HG03039 (cell line): ENCODE data around the gene IGSF21.

Experiments
- ATAC-seq: cut with Tn5 transposase; IDR thresholded peaks from one replicate; pipeline ENCODE4 v1.9.1; 2021; ENCODE audit warnings: mild to moderate bottlenecking, moderate library complexity; ENCODE audit not compliant: unreplicated experiment

IGSF21 gene

GRCh38 chr1:18094096-18094495, 13.5 kb upstream of the IGSF21 start:
- ATAC-seq: no peak

- no peak for ATAC-seq
These were observed 10.4 kb upstream of the IGSF21 start for GRCh38 chr1:18097206-18097605.

GRCh38 chr1:18099026-18099425, 8.6 kb upstream of the IGSF21 start:
- no peak for ATAC-seq

GRCh38 chr1:18100060-18100459, 7.5 kb upstream of the IGSF21 start:
- no peak for ATAC-seq

- no peak for ATAC-seq
These were observed 7.0 kb upstream of the IGSF21 start for GRCh38 chr1:18100491-18101063.

GRCh38 chr1:18101508-18101907, 6.1 kb upstream of the IGSF21 start:
- no peak for ATAC-seq

- no peak for ATAC-seq
These were observed 3.7 kb upstream of the IGSF21 start for GRCh38 chr1:18103788-18104421.

GRCh38 chr1:18104546-18105100, 3.0 kb upstream of the IGSF21 start:
- no peak for ATAC-seq

- ATAC-seq: no peak
These were observed 2.4 kb upstream of the IGSF21 start for GRCh38 chr1:18105196-18105595.

GRCh38 chr1:18108299-18109057, 880 bp downstream of the IGSF21 start:
- ATAC-seq: no peak

- no peak for ATAC-seq
These were observed 1.6 kb downstream of the IGSF21 start for GRCh38 chr1:18109058-18109755.

GRCh38 chr1:18109756-18110597, 2.4 kb downstream of the IGSF21 start:
- no peak for ATAC-seq

- ATAC-seq: no peak
These were observed 3.0 kb downstream of the IGSF21 start for GRCh38 chr1:18110598-18110939.

- no peak for ATAC-seq
These were observed 3.4 kb downstream of the IGSF21 start for GRCh38 chr1:18110968-18111367.

GRCh38 chr1:18111605-18112297, 4.2 kb downstream of the IGSF21 start:
- no peak for ATAC-seq

GRCh38 chr1:18112611-18113010, 5.0 kb downstream of the IGSF21 start:
- ATAC-seq: no peak

- ATAC-seq: no peak
These were observed 7.3 kb downstream of the IGSF21 start for GRCh38 chr1:18114726-18115410.

GRCh38 chr1:18116777-18117176, 9.2 kb downstream of the IGSF21 start:
- ATAC-seq: no peak

- no peak for ATAC-seq
These were observed 10.5 kb downstream of the IGSF21 start for GRCh38 chr1:18118078-18118477.
